Astrocyte (in vitro differentiated cells and primary cell): ENCODE measurements around the gene COX20.

Experiments used
- EZH2 ChIP-seq: IDR thresholded peaks from 2 replicates; pipeline ENCODE4 v1.6.1; 2012; ENCODE audit warnings: mild to moderate bottlenecking, low read length, inconsistent platforms; ENCODE audit not compliant: insufficient read depth
- TF ChIP-seq, protein P1 (sequence below): IDR thresholded peaks from 2 replicates; pipeline ENCODE4 v1.5.1; 2011; ENCODE audit warnings: low read depth, mild to moderate bottlenecking, inconsistent platforms, low read length, moderate library complexity; ENCODE audit not compliant: insufficient read depth

DNA sequence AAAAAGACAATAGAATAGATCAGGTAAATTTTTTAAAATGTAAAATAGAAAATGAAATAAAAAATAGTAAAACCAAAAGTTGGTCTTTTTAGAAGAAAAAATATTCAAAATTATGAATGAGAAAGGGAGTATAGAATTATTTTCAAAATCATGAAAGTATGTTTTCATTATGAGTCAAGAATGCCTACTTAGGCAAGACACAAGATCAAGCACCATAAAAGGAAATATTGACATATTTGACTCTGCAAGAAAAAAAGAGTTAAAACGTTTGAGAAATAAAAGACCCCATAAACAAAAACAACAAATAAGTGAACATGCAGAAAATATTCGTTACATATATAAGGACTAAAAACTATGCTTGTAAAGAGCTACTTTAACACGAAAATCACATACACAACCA lies 4.8 kb upstream of the COX20 start:
- TF ChIP-seq, protein P1, sequence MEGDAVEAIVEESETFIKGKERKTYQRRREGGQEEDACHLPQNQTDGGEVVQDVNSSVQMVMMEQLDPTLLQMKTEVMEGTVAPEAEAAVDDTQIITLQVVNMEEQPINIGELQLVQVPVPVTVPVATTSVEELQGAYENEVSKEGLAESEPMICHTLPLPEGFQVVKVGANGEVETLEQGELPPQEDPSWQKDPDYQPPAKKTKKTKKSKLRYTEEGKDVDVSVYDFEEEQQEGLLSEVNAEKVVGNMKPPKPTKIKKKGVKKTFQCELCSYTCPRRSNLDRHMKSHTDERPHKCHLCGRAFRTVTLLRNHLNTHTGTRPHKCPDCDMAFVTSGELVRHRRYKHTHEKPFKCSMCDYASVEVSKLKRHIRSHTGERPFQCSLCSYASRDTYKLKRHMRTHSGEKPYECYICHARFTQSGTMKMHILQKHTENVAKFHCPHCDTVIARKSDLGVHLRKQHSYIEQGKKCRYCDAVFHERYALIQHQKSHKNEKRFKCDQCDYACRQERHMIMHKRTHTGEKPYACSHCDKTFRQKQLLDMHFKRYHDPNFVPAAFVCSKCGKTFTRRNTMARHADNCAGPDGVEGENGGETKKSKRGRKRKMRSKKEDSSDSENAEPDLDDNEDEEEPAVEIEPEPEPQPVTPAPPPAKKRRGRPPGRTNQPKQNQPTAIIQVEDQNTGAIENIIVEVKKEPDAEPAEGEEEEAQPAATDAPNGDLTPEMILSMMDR, result no peak
- TF ChIP-seq EZH2, result no peak
